ENCODE data around the gene ALG12.

ALG12 gene

DNA sequence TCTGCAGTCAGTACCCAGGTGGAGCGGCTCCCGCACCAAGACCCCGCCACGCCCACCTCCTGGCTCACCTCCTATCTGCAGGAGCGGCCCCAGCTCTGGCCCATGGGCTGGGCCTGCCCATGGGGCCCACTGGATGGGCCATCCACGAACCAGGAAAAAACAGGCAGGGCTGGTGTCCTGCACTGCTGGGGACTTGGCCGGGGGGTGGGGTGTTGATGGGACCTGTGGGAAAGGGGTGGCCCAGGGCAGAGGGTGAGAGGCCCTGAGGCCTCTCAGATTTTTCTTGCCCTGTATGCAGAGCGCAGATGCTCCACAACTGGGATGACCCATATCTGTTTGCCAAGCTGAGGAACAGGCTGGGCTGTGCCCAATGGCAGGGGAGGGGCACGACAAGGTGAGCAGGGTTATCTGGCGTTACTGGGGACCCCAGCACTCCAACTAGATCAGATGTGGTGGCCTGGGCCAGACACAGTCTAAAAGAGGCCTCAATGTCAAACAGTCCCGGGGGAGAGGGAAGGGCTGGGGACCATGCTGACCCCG, 39.7 kb upstream of the ALG12 start:
- no peak for DNase-seq

DNA sequence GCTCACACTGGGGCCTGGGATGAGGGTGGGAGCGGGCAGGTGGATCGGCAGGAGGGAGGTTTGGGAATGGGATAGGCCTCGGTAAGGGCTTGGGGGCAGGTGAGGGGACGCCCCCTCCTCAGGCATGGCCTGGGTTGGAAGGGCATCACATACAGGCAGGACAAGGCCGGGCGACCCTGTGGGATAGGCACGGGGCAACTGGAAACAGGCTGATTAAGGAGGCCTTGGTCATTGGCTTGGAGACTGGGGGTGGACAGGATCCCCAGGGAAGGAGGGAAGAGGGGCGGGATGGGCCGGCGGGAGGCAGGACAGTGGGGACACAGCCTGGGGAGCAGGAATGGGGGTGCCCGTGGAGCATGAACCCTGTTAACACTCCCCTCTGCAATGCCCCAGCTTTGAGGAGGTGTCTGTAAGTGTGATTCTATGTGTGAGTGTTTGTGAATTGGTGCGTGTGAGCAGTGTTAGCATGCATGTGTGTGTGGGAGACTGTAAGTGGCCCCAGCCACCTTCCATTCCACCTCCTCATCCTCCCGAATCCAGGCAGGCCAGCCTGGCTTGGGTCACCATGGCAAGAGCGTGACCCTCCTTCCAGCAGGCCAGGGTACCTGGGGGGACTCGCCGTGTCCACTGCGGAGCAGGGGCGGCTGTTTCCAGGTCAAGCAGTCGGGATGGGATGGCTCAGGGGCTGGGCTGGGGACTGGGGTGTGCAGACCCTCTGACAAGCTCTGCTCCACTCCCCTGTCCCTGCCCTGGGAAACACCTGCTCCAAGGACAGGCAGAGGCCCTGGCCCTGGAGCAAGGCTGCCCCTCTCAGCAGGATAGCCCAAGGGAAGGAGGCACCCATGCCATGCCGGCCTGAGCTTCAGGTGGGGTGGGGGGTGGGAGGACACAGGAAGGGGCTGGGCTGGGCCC, 38.9 kb upstream of the ALG12 start:
- DNase-seq, result no peak

DNA sequence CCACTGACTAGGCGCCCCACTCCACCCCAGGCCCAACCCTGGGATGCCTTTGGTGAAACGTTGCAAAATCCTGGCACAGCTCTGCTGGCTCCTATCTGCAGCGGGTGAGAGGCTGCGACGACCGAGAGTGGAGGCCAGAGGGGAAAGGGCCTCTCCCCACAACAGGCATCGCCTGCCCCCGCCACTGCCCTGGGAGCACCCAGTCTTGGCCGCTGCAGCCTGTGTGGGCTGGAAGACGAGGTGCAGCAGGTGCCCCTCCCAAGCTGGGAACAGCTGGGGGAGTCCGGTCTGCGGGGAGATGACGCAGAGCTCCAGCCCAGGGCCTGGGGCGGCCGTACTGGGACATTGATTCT, 38.2 kb upstream of the ALG12 start:
- DNase-seq, result no peak

DNA sequence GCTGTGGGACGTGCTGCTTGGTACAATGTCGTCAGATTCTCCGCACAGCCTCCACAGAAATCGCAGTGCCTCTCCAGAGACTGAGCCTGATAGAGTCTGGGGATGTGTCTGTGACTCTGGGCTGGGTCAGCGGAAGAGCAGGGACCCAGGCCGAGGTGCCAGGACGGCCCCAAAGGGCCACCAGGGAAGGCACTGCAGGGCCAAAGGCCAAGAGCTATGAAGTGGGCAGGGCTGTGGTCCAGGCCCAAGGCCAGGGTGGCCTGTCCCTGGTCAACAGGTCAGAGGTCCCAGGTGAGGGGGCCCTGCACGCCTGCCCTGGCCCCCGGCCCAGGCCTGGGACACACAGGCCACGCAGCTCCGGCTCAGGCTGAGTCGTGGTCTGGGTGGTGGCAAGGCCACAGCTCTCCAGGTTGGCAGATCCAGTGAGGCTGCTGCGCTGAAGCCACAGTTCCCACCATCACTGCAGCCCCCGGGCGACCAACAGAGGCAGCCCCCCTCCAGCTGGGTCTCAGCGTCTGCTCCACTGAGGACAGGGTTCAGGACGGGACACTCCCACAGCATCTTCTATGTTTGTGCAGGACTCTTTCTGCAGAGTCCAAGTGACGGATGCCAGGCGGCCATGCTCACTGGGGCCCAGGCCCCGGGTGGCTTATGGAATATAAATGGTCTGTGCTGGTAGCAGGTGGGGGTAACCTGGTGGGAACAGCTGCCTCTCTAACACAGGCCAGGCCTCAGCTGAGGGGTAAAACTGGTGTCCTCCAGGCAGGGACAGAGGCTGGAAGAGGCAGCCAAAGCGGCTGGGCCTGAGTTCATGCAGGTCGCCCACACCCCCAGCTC, 37.6 kb upstream of the ALG12 start:
- DNase-seq, result no peak

DNA sequence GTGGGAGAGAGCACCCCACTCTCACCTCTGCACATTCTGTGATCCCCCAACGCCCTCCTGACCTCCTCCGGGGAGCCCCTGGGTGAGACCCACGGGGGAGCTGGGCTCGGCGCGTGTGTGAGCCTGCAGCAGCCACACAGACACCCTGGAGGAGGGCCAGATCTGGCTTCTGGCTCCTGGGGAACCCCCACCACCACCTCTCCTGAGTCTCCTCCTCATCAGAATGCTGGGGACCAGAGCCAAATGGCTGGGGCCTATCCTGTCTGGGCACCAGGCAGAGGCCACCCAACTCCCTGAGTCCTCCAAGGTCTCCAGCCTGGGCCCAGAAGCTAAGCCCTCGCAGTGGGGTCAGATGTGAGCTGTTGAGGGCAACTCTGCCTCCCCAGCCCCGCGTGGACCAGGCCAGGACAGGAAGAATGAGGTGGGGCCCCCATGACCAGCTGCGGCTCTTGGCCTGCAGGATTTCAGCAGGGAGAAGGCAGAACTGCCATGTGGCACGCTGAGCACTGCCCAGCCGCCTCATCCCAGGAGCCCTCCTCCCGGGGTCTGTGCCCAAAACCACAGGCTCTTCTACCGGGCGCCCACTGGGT, 36.8 kb upstream of the ALG12 start:
- DNase-seq, result no peak

DNA sequence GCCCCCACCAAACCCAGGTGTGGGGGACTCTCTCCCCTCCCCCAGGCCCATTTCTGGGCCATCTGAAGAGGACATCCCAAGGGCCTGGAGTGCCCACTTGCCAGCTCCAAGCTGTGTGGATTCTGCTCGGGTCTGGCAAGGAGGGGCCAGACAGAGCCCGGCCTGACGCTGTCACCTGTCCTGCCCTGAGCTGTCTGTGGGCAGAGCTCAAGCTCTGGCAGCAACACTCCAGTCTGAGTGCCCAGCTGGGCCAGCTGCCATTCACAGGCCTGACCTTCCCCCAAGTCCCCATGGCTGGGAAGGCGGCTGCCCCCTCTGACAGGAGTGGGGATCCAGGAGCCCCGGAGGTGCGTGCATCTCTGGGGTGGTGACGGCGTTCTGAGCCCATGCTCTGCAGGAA, 36.1 kb upstream of the ALG12 start:
- no peak for DNase-seq

DNA sequence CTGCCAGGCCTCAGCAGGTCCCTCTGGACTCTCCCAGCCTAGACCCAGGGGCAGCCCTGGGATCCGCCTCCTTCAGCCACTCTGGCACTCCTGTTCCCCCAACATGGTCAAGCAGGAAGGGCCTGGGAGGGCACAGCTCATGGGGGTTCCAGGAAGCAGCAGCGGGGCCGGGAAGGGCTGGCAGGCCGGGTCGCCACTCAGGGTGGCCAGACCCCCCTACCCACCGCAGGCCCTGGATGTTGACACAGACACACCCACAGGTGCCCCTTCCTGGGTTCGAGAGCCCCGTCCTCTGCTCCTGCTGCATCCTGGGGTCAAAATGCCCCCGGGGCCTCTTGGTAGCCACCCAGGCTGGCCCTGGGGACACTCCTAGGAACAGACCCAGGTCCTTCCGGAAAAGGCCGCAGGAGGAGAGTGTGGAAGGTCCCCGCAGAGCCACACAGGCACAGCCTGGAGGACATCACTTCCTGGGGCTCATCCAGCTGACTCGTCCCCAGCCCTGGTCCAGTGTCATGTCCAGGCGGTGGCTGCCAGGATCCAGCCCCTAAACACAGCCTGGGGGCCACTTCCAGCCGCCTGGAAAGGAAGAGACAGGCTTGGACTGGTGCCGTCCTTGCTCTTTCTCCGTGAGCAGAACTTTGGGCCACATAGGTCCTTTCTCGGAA, 35.6 kb upstream of the ALG12 start:
- DNase-seq, result no peak

DNA sequence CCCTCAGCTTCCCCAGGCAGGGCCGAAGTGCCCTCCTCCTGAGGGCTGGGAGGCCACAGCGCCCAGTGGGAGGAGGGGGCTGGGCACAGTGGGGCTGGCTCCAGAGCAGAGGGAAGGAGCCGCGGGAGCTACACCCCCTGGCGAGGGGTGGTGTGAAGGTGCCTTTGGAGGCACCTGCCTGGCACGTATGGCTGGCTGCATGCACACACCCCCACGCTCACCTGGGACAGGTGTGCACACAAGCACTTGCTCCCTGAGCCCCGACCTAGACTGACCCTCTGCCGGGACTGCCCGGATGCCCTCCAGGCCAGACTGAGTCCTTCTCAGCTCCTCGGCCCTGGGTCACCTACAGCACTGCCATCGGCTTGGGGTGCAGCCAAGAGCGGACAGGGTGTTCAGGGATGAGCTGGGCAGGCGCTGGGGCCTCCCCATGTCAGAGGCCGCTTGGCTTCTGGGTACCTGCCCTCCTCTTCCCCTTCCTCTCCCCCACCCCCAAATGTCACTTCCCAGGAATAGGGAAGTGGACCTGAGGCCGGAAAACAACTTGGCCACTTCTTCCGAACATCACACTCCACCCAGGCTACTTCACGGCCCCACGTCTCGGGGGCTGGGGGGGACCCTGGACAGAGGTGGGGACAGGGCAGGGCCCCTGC, 34.9 kb upstream of the ALG12 start:
- DNase-seq, result no peak

DNA sequence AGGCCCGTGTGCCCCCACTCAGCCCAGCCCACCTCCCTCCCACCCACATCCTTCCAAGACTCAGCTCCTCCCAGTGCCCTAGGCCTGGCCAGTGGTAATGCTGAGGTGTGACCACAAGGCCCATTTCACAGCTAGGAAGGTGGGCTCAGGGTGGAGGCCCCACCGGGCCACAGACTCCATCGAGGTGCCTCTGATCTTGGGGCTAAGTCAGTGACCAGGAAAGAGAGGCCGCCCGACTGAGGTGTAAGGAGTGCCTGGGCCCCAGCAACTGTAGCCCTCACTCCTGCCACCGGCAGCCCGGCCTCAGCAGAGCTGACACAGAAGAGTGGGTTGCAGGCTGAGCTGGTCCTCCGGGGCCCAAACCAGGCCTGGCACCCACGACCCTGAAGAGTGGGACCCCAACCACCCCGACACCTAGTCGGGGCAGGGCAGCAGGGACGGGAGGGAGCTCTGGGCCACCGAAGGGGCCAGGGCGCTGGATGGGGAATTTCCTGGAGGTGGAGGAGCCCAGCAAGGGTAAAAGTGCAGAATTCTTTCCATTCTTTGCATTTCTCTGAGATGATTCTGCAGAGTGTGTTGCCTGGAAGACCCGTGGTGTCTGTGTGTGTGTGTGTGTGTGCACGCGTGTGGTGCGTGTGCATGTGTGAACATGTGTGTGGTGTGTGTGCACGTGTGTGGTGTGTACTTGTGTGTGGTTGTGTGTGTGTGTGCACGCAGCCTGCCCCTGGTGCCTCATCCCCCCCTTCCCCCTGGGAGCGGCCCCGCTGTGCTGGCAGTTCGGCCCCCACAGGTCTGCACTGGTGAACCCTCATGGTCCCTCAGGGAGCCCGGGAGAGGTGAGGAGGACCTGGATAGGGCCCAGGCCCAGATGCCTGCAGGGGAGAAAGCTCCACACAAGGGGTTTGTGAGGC, 34.0 kb upstream of the ALG12 start:
- no peak for DNase-seq

DNA sequence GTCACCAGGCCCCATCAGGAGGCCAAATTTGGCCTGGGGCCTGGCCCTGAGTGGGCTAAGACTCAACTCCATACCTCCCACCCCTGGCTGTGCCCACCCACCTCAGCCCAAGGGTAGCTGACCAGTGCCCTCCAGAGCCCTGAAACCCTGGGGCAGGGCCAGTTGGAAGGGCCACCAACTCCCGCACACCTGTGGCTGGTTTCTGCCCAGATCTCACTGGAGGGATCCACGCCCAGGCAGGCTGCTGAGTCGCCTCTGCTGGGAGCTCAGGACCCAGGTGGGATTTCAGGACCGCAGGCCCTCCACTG, 33.4 kb upstream of the ALG12 start:
- DNase-seq, result no peak

DNA sequence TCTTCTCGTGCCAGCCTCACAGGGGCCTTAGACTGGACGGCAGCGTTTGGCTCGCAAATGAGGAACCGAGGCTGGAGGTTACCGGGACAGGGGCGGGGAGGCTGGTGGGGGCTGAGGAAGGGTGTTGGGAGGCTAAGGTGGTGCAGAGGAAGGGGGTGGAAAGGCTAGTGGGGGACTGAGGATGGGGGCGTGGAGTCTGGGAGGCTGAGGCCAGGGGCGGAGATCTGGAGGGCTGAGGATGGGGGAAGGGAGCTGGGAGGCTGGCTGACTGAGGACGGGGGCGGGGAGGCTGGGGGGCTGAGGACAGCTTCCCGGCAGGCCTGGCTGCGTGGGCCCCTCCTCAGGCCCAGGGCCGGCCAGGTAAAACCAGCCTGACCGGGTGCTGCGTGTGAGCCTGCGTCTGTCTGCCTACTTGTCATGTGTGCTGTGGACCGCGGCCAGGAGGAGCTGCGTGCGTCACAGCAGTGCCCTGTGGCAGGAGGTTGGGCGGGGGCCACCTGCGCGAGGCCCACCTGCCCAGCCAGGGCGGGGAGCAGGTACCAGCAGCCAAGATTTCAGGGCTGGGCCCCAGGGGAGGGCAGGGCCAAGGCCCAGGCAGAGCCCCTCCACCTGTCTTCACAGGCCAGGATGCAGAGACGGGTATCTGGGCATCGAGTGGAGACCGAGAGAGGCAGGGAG, 32.9 kb upstream of the ALG12 start:
- peak; percentile 80 to 87 for DNase-seq

DNA sequence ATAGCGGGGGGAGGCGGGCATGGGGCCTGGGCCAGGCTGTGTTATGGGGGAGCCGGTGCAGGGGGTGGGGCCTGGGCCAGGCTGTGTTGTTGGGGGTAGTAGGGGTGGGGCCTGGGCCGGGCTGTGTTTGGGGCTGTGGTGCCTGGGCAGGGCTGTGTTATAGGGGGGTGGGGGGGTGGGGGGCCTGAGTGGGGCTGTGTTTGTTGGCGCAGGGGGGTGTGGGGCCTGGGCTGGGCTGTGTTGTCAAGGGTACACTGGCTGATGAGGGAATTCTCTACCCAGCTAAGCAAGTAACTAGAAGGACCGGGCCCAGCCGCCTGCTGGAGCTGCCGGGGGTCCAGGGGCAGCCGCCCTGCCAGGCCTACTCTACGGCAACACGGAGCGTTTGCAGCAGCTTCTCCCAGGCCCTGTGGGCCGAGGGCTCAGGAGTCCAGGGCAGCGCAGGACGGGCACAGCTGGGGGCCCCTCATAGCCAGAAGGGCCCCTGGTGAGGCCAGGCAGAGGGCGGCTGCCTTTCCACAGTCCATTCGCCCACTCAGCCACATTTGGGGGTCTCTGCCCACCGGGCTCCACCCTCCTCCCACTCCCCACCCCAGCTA, 32.3 kb upstream of the ALG12 start:
- no peak for DNase-seq

DNA sequence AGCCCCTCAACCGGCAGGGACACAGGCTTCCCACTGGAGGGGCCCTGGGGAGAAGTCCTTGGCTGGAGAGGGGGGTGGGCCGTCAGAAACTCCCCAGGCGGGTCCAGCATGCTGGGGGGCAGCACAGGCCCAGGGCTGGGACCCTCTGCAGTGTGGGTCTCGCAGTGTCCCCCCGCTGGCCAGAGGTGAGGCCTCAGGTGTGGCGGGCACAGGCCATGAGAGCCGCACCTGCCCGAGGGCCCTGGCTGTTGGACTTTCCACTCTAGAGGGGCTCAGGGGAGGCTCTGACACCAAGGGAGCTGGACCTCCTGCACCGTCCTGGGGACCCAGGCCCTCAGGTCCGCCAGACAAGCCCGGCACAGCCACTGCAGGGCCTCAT, 31.7 kb upstream of the ALG12 start:
- no peak for DNase-seq

DNA sequence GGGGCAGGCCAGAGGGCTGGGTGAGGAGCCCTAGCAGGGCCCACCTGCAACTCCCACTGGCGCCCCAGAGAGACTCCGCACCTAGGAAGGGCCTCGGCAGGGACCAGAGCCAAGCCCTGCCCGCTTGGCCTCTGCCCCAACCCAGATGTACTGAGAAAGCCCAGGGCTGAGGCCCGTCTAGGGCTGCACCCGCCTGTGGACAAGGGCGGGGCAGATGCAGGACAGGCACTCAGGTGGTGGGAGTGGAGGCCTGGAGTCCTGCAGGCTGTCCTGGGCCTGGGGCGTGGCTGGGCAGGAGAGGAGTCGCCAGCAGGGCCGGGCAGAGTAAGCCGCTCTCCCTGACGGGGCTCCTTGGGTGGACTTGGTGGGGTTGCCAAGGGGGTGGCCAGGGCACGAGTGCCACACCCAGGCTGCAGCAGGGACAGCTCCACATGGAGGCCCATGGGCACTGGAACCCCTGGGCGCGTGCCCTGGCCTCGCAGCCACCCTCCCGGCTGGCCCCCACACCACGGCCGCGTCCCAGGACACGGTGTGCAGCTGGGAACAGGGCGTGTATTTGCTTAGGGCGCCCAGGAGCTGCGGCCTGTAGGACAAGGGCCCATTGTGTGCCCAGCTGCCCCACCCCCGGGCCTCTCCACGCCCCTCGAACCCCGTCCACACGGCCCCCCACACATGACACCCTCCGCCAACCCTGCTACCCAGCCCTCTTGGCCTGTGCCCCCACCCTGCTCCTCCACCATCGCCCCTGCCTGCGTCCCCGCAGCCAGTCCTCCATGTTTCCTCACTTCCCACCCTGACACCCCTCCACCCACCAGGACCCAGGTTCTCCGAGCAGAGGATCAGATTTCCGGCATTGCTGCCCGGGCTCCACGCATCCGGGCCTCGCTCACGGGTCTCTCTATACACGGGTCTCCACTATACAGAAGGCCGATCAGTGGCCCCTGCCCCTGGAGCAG, 31.0 kb upstream of the ALG12 start:
- DNase-seq, result no peak

DNA sequence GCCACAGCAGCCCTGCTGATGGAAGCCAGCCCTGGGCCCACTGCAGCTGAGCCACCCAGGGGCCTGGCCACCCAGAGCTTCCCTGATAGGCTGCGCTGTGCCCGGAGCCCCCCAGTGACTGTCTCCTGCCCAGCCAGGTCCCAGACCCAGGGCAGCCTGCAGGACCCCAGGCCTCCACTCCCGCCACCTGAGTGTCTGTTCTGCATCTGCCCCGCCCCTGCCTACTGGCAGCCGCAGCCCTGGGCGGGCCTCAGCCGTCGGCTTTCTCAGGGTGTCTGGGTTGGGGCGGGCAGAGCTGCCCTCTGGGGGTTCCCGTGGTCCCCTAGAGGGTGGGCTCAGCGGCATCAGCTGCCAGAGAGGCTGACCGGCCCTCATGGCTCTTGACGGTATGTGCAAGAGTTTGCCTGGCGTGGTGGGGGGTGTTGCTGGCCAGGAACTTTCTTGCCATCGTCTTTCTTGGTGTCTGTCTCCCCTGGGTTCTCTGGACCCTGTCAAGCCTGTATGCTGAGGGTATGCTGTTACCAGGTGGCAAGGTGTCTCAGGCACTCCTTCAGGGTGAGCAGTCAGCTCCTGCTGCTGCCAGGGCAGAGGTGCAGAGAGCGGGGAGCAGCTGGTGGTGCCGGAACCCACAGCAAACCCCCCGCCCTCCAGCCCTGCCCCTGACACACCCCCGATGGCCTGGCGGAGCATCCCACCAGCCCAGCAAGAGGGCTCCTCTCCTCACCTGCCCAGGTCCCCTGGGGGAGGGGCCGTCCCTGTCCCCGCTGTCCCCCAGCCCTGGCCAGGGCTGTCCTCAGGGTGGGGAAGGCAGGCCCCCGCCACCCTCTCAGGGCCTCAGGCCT, 30.1 kb upstream of the ALG12 start:
- no peak for DNase-seq

DNA sequence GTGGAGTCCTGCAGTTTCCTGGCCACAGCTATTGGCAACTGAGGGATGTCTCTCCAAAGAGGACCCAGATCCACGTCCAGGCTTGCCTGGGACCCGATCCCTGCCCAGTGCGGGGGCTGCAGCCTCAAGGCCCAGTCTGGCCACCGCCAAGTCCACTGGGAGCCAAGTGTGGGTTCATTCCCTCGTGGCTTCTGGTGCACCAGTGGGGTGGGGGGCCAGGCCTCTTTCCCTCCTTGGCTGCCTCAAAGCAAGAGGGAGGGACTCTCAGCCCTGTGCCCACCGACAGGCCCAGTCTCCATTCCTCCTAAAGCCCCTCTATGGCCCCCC, 29.0 kb upstream of the ALG12 start:
- DNase-seq, result no peak

DNA sequence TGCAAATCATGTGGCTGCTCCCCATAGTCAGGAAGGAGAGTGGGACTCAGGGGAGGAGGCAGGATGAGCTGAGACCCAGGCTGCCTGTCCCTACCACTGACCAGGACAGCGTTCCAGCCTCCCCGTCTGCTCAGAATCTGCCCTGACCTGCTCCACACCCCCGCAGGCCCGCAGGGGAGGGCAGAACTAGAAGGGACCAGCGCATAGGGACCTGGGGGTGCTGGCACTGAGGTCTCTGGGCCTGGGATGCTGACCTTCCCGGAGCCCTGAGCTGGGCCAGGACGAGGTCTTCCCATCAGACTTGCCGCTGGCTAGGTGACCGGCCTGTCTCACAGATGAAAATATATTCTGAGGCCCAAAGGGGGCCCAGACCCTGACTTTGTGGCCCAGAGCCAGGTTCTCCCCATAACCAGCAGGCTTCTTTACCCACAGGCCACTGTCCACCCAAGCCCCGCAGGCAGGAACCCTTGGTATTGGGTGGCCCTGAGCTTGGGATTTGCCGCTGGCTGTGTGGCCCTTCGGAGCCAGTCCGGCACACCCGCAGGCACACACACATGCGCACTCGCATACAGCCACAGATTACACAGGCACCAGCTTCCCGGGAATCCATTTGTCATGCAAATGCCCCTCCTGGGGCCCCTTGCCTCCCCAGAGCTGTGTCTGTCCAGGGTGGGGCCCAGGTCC, 28.5 kb upstream of the ALG12 start:
- no peak for DNase-seq
